K562 (cell line): Measurements from ENCODE around the gene DNAJC8. TPM values are rescaled to one million over a fixed set of nuclear protein-coding genes. Genes with fewer than 3 reads are reported as not detected.

Source experiments
- CCNT2 ChIP-seq: IDR thresholded peaks from 2 replicates; pipeline ENCODE4 v1.6.1; 2011; ENCODE audit warnings: borderline replicate concordance, low read depth, mild to moderate bottlenecking, moderate library complexity, mixed read lengths, low read length; ENCODE audit not compliant: insufficient read length; ENCODE audit errors: extremely low read depth
- CSDE1 ChIP-seq, 2 experiments: fragments of 450-650 bp; IDR thresholded peaks; 2 replicates each; pipeline ENCODE4 v1.6.1; 2016; ENCODE audit warnings: mild to moderate bottlenecking in 1 of 2
- CTBP1 ChIP-seq: fragments of 450-650 bp; IDR thresholded peaks from 2 replicates; pipeline ENCODE4 v1.6.1; 2016; ENCODE audit warnings: borderline replicate concordance
- ERF ChIP-seq: fragments of 450-650 bp; formaldehyde crosslinking; IDR thresholded peaks from 2 replicates; pipeline ENCODE4 v1.4.0; 2020; ENCODE audit warnings: mild to moderate bottlenecking, mixed read lengths
- MAFF ChIP-seq: IDR thresholded peaks from 2 replicates; pipeline ENCODE4 v1.6.1; 2012; ENCODE audit warnings: low read length, improper control_type of control experiment
- MNT ChIP-seq, 2 experiments: fragments of 450-650 bp; conservative IDR thresholded peaks; 2 replicates each; pipeline ENCODE4 v1.6.1; 2017; ENCODE audit warnings: mild to moderate bottlenecking in 2 of 2, moderate library complexity in 2 of 2
- POLR2G ChIP-seq: fragments of 200-400 bp; formaldehyde crosslinking; IDR thresholded peaks from 2 replicates; pipeline ENCODE4 v1.6.1; 2017; ENCODE audit warnings: low read depth, mild to moderate bottlenecking, antibody characterized with exemption, low read length, moderate library complexity
- RAD21 ChIP-seq, 2 experiments: fragments of 250-450 bp in 1 of 2; fragments of 450-650 bp in 1 of 2; sonication (Bioruptor Pico) in 1 of 2; formaldehyde crosslinking in 1 of 2; IDR thresholded peaks in 1 of 2; conservative IDR thresholded peaks in 1 of 2; 2 replicates each; pipeline versions ENCODE4 v1.4.0 to v1.8.0; 2020 to 2022; ENCODE audit warnings: mild to moderate bottlenecking in 2 of 2, moderate library complexity in 1 of 2
- RFX1 ChIP-seq: fragments of 450-650 bp; IDR thresholded peaks from 2 replicates; pipeline ENCODE4 v1.6.1; 2016; ENCODE audit warnings: mild to moderate bottlenecking, moderate library complexity
- SETDB1 ChIP-seq: IDR thresholded peaks from one replicate; pipeline ENCODE4 v1.6.1; 2012; ENCODE audit warnings: low read length, control low read depth, inconsistent platforms
- SNAPC5 ChIP-seq: fragments of 250-450 bp; sonication (Bioruptor Pico); IDR thresholded peaks from 2 replicates; pipeline ENCODE4 v1.8.0; 2021; ENCODE audit warnings: moderate library complexity, mild to moderate bottlenecking, inconsistent platforms
- TAF15 ChIP-seq: fragments of 200-400 bp; formaldehyde crosslinking; IDR thresholded peaks from 2 replicates; pipeline ENCODE4 v1.6.1; 2017; ENCODE audit warnings: mild to moderate bottlenecking, low read depth, low read length, moderate library complexity
- TRIM24 ChIP-seq, 2 experiments: fragments of 450-650 bp; IDR thresholded peaks; 2 replicates each; pipeline ENCODE4 v1.6.1; 2016
- WHSC1 ChIP-seq: IDR thresholded peaks from one replicate; pipeline ENCODE4 v1.6.1; 2012; ENCODE audit warnings: low read length, control low read depth, inconsistent platforms
- ZFP30 ChIP-seq: fragments of 250-450 bp; sonication (Bioruptor Pico); IDR thresholded peaks from 2 replicates; pipeline ENCODE4 v1.8.0; 2022; ENCODE audit warnings: moderate library complexity, mild to moderate bottlenecking, inconsistent platforms, borderline replicate concordance
- ZKSCAN1 ChIP-seq: fragments of 150-350 bp; IDR thresholded peaks from 2 replicates; pipeline ENCODE4 v1.6.1; 2016; ENCODE audit warnings: low read depth, low read length
- ZNF449 ChIP-seq: fragments of 250-450 bp; sonication (Bioruptor Pico); IDR thresholded peaks from 2 replicates; pipeline ENCODE4 v1.8.0; 2022; ENCODE audit warnings: moderate library complexity, mild to moderate bottlenecking, inconsistent platforms
- ZNF696 ChIP-seq: fragments of 250-450 bp; sonication (Bioruptor Pico); conservative IDR thresholded peaks from 2 replicates; pipeline ENCODE4 v1.4.0; 2020; ENCODE audit warnings: mild to moderate bottlenecking, moderate library complexity
- ZSCAN32 ChIP-seq: fragments of 450-650 bp; formaldehyde crosslinking; IDR thresholded peaks from 2 replicates; pipeline ENCODE4 v1.4.0; 2020; ENCODE audit warnings: mild to moderate bottlenecking, moderate library complexity
- polyA plus RNA-seq, 8 experiments: library from polyadenylated mRNA; depleted of rRNA in 4 of 8; stranded (reverse) in 5 of 8; unstranded in 3 of 8; fragments of >200 nt; fragmentation: Nextera tagmentation in 2 of 8; fragmentation: Illumina TruSeq in 1 of 8; extraction: Ambion mirVana in 2 of 8; extraction: Trizol in 1 of 8; gene quantifications; 2 replicates each; pipeline versions ENCODE4 v1.2.1 to v1.2.3, GENCODE V29; 2011 to 2014; ENCODE audit warnings: inconsistent platforms in 1 of 8, missing spikeins in 1 of 8
- total RNA-seq, 7 experiments: library from RNA; depleted of rRNA in 6 of 7; stranded (reverse); fragments of >200 nt in 6 of 7; fragmentation: Illumina TruSeq in 2 of 7; extraction: Trizol in 2 of 7; gene quantifications; 2 replicates each; pipeline versions ENCODE4 v1.2.1 to v1.2.3, GENCODE V29; 2011 to 2021; ENCODE audit warnings: low replicate concordance in 1 of 7
- TF ChIP-seq, protein P1 (sequence below), 2 experiments: IDR thresholded peaks in 1 of 2; conservative IDR thresholded peaks in 1 of 2; 2 replicates each; pipeline ENCODE4 v1.6.1; 2016; ENCODE audit warnings: low read depth in 2 of 2, mild to moderate bottlenecking in 1 of 2, missing compliant biosample characterization in 1 of 2, missing genetic modification characterization in 1 of 2, moderate library complexity in 1 of 2

Gene DNAJC8
- total and polyA plus RNA-seq, 9 of the 15 experiments (the other 6 are each of a cell fraction or from before 2014, with no cell fraction given): 143 to 508 (median 209) TPM

GRCh38 chr1:28259252-28259933 is 26.6 kb upstream of the DNAJC8 start, which contains the start of gene SESN2 (continued):
- TF ChIP-seq CSDE1 (IDR thresholded peaks at IDR 0.05) (peak in 1 of 2 experiments; percentile 16; a peak in 1 of 4 replicates), ZKSCAN1 (peak; percentile 14), MAFF (no peak), CTBP1 (peak; percentile 52; the same call in 1 of the 2 replicates), POLR2G (peak; percentile 99), TRIM24 (IDR thresholded peaks at IDR 0.05) (peak in 1 of 2 experiments; percentile 77; a peak in 1 of 4 replicates), SETDB1 (no peak), CCNT2 (peak; percentile 88), ZNF449 (no peak), ERF (CRISPR knock-in tag) (no peak), WHSC1 (no peak), ZSCAN32 (peak; percentile 97), TAF15 (no peak), RAD21 (CRISPR knock-in tag; conservative IDR thresholded peaks at IDR 0.05 in 1 of 2, IDR thresholded peaks at IDR 0.05 in 1 of 2) (peak in 1 of 2 experiments; percentile 31; a peak in 3 of 4 replicates), SNAPC5 (no peak), ZFP30 (CRISPR knock-in tag) (no peak), ZNF696 (CRISPR knock-in tag) (no peak), RFX1 (peak; percentile 80), MNT (conservative IDR thresholded peaks at IDR 0.05) (peak in 1 of 2 experiments; percentile 70)
- TF ChIP-seq, protein P1, sequence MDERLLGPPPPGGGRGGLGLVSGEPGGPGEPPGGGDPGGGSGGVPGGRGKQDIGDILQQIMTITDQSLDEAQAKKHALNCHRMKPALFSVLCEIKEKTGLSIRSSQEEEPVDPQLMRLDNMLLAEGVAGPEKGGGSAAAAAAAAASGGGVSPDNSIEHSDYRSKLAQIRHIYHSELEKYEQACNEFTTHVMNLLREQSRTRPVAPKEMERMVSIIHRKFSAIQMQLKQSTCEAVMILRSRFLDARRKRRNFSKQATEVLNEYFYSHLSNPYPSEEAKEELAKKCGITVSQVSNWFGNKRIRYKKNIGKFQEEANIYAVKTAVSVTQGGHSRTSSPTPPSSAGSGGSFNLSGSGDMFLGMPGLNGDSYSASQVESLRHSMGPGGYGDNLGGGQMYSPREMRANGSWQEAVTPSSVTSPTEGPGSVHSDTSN (CRISPR knock-in tag; IDR thresholded peaks at IDR 0.05; ENCODE audit: low read depth): 0 out of 2 replicates have a peak, but pooled peaks have one; percentile 58
- TF ChIP-seq, protein P1 (tag; conservative IDR thresholded peaks at IDR 0.05; ENCODE audit: low read depth): no peak; the same call in 1 of the 2 replicates
